Right cardiac atrium (tissue), 5 donors: ENCODE data around the gene FOXO4. TPM values are rescaled to one million over a fixed set of nuclear protein-coding genes. Genes with fewer than 3 reads are reported as not detected.
A peak's percentile ranks its signal among the peaks of the same experiment; 100 is the strongest.

ENCODE experiments used
- ATAC-seq, 2 donors: fragments of 200-7000 bp; cut with Tn5 transposase; one replicate each; pipeline versions ENCODE4 v1.8.0 to v1.9.1; 2020; ENCODE audit warnings: moderate library complexity in 2 of 2, mild to moderate bottlenecking in 1 of 2
- DNase-seq, 3 donors: peaks; one replicate each; pipeline ENCODE4 v3.0.0-alpha.2; 2020
- H3K27ac ChIP-seq: one replicate; pipeline ENCODE4 v1.5.1; 2013; ENCODE audit warnings: mild to moderate bottlenecking, low read length, control low read depth, moderate library complexity
- H3K27me3 ChIP-seq: one replicate; pipeline ENCODE4 v1.6.1; 2013; ENCODE audit not compliant: control insufficient read depth, insufficient read depth
- H3K4me1 ChIP-seq: one replicate; pipeline ENCODE4 v1.6.1; 2013; ENCODE audit warnings: low read length; ENCODE audit not compliant: control insufficient read depth, insufficient read depth
- H3K4me3 ChIP-seq: one replicate; pipeline ENCODE4 v1.5.1; 2013; ENCODE audit warnings: low read length, control low read depth
- H3K9me3 ChIP-seq: one replicate; pipeline ENCODE4 v1.6.1; 2013; ENCODE audit warnings: low read length; ENCODE audit not compliant: control insufficient read depth
- WGBS: extraction: QIAGEN DNeasy Blood & Tissue Kit; methylation state at CpG from one replicate; pipeline ENCODE4 v1.1.7; 2013; 5-methylcytosine and 5-hydroxymethylcytosine counted together
- intact Hi-C, 4 donors: fragments of 100-400 bp; cut with DNase I; formaldehyde crosslinking; loops; one replicate each; pipeline versions ENCODE4 v1.11.0 to v1.14.0; 2022 to 2023
- polyA plus RNA-seq: library from polyadenylated mRNA; stranded (reverse); fragments of 200-250 nt; gene quantifications from one replicate; pipeline ENCODE4 v1.2.3, GENCODE V29; 2013
- total RNA-seq, 4 donors: library from RNA; stranded (reverse); fragmentation: NEBNext Ultra II Directional; extraction: Animal tissue kit (Norgen Biotek cat#: 25700); gene quantifications; one replicate each; pipeline ENCODE4 v1.2.1, GENCODE V29; 2021
- donor health status: healthy with polysubstance abuse.
- donor health status: DM: no; HTN: yes; CAD: no.
- donor health status: DM: no; HTN: no; CAD: no.
- donor health status: DM: no; HTN: yes; CAD: no; lungs with severe emphysema.
- donor health status: DM: yes; HTN: yes; CAD: no.

Gene FOXO4
- total and polyA plus RNA-seq, 5 donors = 27.8 to 59.2 (median 35.5) TPM

GRCh38 chrX:71070531-71070930 lies 25.1 kb upstream of the FOXO4 start:
- no peaks in the 10 kb centered on the region for H3K4me1 ChIP-seq
- H3K4me3 ChIP-seq = no peak overlapping the region
- DNase-seq (no peak), ATAC-seq (no peak)
- no peaks in the 10 kb centered on the region for H3K9me3 ChIP-seq
- H3K27me3 ChIP-seq = no peaks in the 10 kb centered on the region
- WGBS = 52% methylated on average over 5 of the region's 5 CpGs
- intact Hi-C loops = no loop called here
- H3K27ac ChIP-seq = no peak overlapping the region

- intact Hi-C loops = no loop called here
- 46% methylated on average over 3 of the region's 3 CpGs for WGBS
- DNase-seq = no peak
- H3K9me3 ChIP-seq = no peaks in the 10 kb centered on the region
- no peaks in the 10 kb centered on the region for H3K27me3 ChIP-seq
- no peak for ATAC-seq
- no peak overlapping the region for H3K27ac ChIP-seq
- H3K4me1 ChIP-seq = no peaks in the 10 kb centered on the region
- no peak overlapping the region for H3K4me3 ChIP-seq
Measured at GRCh38 chrX:71081330-71082123, 14.1 kb upstream of the FOXO4 start.

- 82% methylated on average over 5 of the region's 5 CpGs for WGBS
- intact Hi-C loops = no loop called here
- ATAC-seq = no peak
- Histone ChIP-seq H3K4me3 (no peak overlapping the region), H3K4me1 (no peaks in the 10 kb centered on the region), H3K27ac (no peak overlapping the region), H3K9me3 (no peaks in the 10 kb centered on the region), H3K27me3 (no peaks in the 10 kb centered on the region)
- no peak for DNase-seq
Measured at GRCh38 chrX:71082124-71082647, 13.5 kb upstream of the FOXO4 start.

- H3K27ac ChIP-seq = no peak overlapping the region
- H3K4me1 ChIP-seq = no peaks in the 10 kb centered on the region
- no peaks in the 10 kb centered on the region for H3K9me3 ChIP-seq
- intact Hi-C loops = no loop called here
- no peaks in the 10 kb centered on the region for H3K27me3 ChIP-seq
- H3K4me3 ChIP-seq = no peak overlapping the region
- ATAC-seq = no peak
- DNase-seq = no peak
- WGBS = 80% methylated on average over 4 of the region's 4 CpGs
Measured at GRCh38 chrX:71082822-71083221, 12.8 kb upstream of the FOXO4 start.

- Histone ChIP-seq H3K27ac (no peak overlapping the region), H3K9me3 (no peaks in the 10 kb centered on the region), H3K4me1 (no peaks in the 10 kb centered on the region), H3K27me3 (no peaks in the 10 kb centered on the region), H3K4me3 (no peak overlapping the region)
- ATAC-seq (no peak), DNase-seq (no peak)
- intact Hi-C loops = no loop called here
- WGBS = 60% methylated on average over 4 of the region's 4 CpGs
Measured at GRCh38 chrX:71085900-71086299, 9.8 kb upstream of the FOXO4 start.

- H3K4me1 ChIP-seq = peaks cover 3% of the 10 kb centered on the region
- H3K27ac ChIP-seq = no peak overlapping the region
- 85% methylated on average over 5 of the region's 5 CpGs for WGBS
- intact Hi-C loops = loop anchor here in 2 of 4 donors (10.0 kb wide), 1 partner anchor 84 kb away; no protein-coding TSS in a partner anchor
- H3K9me3 ChIP-seq = no peaks in the 10 kb centered on the region
- H3K27me3 ChIP-seq = no peaks in the 10 kb centered on the region
- DNase-seq (no peak), ATAC-seq (no peak)
- H3K4me3 ChIP-seq = no peak overlapping the region
Measured at GRCh38 chrX:71091263-71091662, 4.4 kb upstream of the FOXO4 start.

- Histone ChIP-seq H3K4me1 (peaks cover 5% of the 10 kb centered on the region), H3K4me3 (peak overlapping the region; percentile 91), H3K9me3 (no peaks in the 10 kb centered on the region), H3K27me3 (no peaks in the 10 kb centered on the region), H3K27ac (no peak overlapping the region)
- WGBS = 15% methylated on average over 6 of the region's 6 CpGs
- intact Hi-C loops = loop anchor here in 2 of 4 donors (10.0 kb wide), 1 partner anchor 80 kb away; no protein-coding TSS in a partner anchor
- DNase-seq (no peak), ATAC-seq (no peak)
Measured at GRCh38 chrX:71095033-71095432, 618 bp upstream of the FOXO4 start.

GRCh38 chrX:71095981-71096759 lies 519 bp downstream of the FOXO4 start:
- H3K27me3 ChIP-seq = no peaks in the 10 kb centered on the region
- peak overlapping the region; percentile 91 for H3K4me3 ChIP-seq
- H3K27ac ChIP-seq = peak overlapping the region; percentile 42
- intact Hi-C loops = loop anchor here in 2 of 4 donors (10.0 kb wide), 1 partner anchor 79 kb away; no protein-coding TSS in a partner anchor
- under 1% methylated on average over 46 of the region's 46 CpGs for WGBS
- peaks cover 5% of the 10 kb centered on the region for H3K4me1 ChIP-seq
- no peaks in the 10 kb centered on the region for H3K9me3 ChIP-seq
- DNase-seq (no peak), ATAC-seq (peak; percentile 85 to 88)

- Histone ChIP-seq H3K4me1 (peaks cover 5% of the 10 kb centered on the region), H3K9me3 (no peaks in the 10 kb centered on the region), H3K4me3 (peak overlapping the region; percentile 91), H3K27me3 (no peaks in the 10 kb centered on the region), H3K27ac (no peak overlapping the region)
- WGBS = 3% methylated on average over 9 of the region's 9 CpGs
- intact Hi-C loops = loop anchor here in 2 of 4 donors (10.0 kb wide), 1 partner anchor 78 kb away; no protein-coding TSS in a partner anchor
- no peak for ATAC-seq
- DNase-seq = peak in 1 of 3 donors; percentile 59
Measured at GRCh38 chrX:71096760-71097032, 1.0 kb downstream of the FOXO4 start.

GRCh38 chrX:71098302-71098701 lies 2.7 kb downstream of the FOXO4 start:
- WGBS = 14% methylated on average over 2 of the region's 2 CpGs
- ATAC-seq (peak in 1 of 2 donors; percentile 31), DNase-seq (peak; percentile 43 to 86 (median 76))
- Histone ChIP-seq H3K4me3 (no peak overlapping the region), H3K27me3 (no peaks in the 10 kb centered on the region), H3K4me1 (peaks cover 5% of the 10 kb centered on the region), H3K27ac (no peak overlapping the region), H3K9me3 (no peaks in the 10 kb centered on the region)
- intact Hi-C loops = loop anchor here in 2 of 4 donors (10.0 kb wide), 1 partner anchor 76 kb away; no protein-coding TSS in a partner anchor
